Measurements from ENCODE around the gene ATG16L1.
A peak's percentile ranks its signal among the peaks of the same experiment; 100 is the strongest.

The ATG16L1 gene

GRCh38 chr2:233251306-233252116 is at the start of gene ATG16L1:
ATG16L1 (plus strand) TSS chr2:233251673; CDS start chr2:233251828, 155 bp downstream.
- peak; percentile 98 for DNase-seq

GRCh38 chr2:233202531-233202944 is 48.9 kb upstream of the ATG16L1 start:
- no peak for DNase-seq

- DNase-seq = no peak
Measured at GRCh38 chr2:233203060-233203459, 48.4 kb upstream of the ATG16L1 start.

GRCh38 chr2:233204286-233204936 is 47.1 kb upstream of the ATG16L1 start:
- DNase-seq = no peak

GRCh38 chr2:233208382-233209116 is 42.9 kb upstream of the ATG16L1 start:
- DNase-seq = no peak

GRCh38 chr2:233209117-233209532 is 42.3 kb upstream of the ATG16L1 start:
- DNase-seq = no peak

GRCh38 chr2:233209533-233210171 is 41.8 kb upstream of the ATG16L1 start:
- no peak for DNase-seq

GRCh38 chr2:233210281-233210680 is 41.2 kb upstream of the ATG16L1 start:
- DNase-seq = no peak

GRCh38 chr2:233210843-233211547 is 40.5 kb upstream of the ATG16L1 start:
- DNase-seq = no peak

- no peak for DNase-seq
Measured at GRCh38 chr2:233211548-233211895, 40.0 kb upstream of the ATG16L1 start.

- DNase-seq = no peak
Measured at GRCh38 chr2:233213011-233213410, 38.5 kb upstream of the ATG16L1 start.

- no peak for DNase-seq
Measured at GRCh38 chr2:233213975-233214374, 37.5 kb upstream of the ATG16L1 start.

- DNase-seq = peak; percentile 61
Measured at GRCh38 chr2:233217892-233218377, 33.5 kb upstream of the ATG16L1 start.

- no peak for DNase-seq
Measured at GRCh38 chr2:233218836-233219235, 32.6 kb upstream of the ATG16L1 start.

GRCh38 chr2:233219848-233220247 is 31.6 kb upstream of the ATG16L1 start:
- no peak for DNase-seq

- DNase-seq = no peak
Measured at GRCh38 chr2:233221378-233222063, 30.0 kb upstream of the ATG16L1 start.

- no peak for DNase-seq
Measured at GRCh38 chr2:233223059-233223894, 28.2 kb upstream of the ATG16L1 start.

- DNase-seq = no peak
Measured at GRCh38 chr2:233225230-233226068, 26.0 kb upstream of the ATG16L1 start.

GRCh38 chr2:233226511-233227031 is 24.9 kb upstream of the ATG16L1 start:
- DNase-seq = no peak

Measured in NCI-H82 (cell line).